Tracheal epithelial cell (primary cell): ENCODE measurements around the gene MOSPD2. TPM values are rescaled to one million over a fixed set of nuclear protein-coding genes. Genes with fewer than 3 reads are reported as not detected.

ENCODE experiments used
- total RNA-seq: library from RNA; depleted of rRNA; stranded (reverse); fragments of >200 nt; gene quantifications from 2 replicates; pipeline ENCODE4 v1.2.1, GENCODE V29; 2014

The MOSPD2 gene
- 7.5 and 10.4 TPM in 2 replicates for total RNA-seq

GRCh38 chrX:14872851-14873675, at the start of gene MOSPD2, which contains the start of gene FANCB:
Gene MOSPD2 (plus strand): TSS chrX:14873421. CDS start chrX:14873529, 108 bp downstream.
Gene FANCB (minus strand): TSS chrX:14873069. CDS start chrX:14865510, 7,559 bp downstream.

Other genes starting within 250 kb of the MOSPD2 start
- 2.4 and 3.0 TPM in 2 replicates for gene FANCB, start 352 bp upstream of the MOSPD2 start, total RNA-seq